ENCODE results near the gene FNDC5.

FNDC5 gene

DNA sequence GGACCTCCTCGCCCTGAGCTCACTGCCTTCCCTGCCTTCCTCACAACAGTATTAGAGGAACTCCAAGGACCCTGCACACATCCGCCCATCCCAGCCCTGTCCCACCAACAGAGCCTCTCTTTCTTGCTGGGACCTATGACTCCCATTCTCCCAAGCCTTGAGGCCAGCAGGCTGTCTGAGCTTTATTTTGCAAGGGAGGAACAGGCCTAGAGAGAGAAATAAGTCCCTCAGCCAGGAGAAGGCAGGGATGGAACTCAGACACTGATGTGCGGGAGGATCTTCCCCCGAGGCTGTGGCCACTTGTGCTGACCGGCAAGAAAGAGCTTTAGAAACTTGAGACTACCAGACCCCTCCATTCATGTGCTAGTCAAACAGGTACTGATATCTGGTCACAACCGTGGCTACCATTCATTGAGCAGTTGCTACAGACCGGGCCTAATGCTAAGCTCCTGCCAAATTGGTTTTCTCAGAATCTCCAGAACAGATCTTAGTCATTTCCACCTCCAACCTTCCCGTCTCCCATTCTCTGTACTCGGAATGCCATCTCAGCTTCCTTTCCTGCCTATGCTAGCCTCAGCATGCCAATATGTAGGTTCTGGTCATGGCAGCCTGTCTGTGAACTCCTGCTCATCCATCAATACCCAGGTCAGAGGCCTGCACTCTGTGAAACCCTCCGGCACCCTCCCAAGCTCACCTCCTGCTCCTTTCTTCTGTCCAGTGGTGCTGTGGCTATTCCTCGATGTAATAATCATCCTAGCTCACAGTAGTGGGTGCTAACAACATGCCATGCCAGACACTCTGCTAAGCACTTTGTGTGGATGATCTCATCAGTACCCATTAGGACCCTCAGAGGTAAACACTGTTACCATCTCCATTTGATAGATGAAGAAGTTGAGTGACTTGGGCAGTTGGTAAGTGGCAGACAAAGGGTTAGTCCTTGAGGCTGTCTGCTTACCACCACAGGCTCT is 26.7 kb upstream of the FNDC5 start:
- no peak for DNase-seq (ENCODE audit: low read depth)

DNA sequence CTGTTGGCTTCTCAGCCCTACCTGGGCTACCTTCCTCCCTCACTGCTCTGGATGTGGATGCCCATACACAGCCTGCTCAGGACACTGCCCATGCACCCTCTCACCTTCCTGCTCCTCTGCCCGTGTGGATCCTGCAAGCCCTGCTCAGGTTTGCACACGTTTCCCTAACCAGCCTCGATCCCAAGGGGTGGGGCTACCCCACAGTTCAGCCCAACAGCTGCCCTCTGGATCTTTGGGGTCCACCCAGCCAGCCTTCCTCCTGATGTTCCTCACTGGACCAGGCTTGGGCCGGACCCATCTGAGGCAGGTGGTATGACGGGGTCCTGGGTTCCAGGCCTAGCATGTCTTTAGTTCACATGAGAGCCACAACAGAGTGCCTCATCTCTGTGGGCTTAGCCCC is 25.7 kb upstream of the FNDC5 start:
- no peak for DNase-seq (ENCODE audit: low read depth)

DNA sequence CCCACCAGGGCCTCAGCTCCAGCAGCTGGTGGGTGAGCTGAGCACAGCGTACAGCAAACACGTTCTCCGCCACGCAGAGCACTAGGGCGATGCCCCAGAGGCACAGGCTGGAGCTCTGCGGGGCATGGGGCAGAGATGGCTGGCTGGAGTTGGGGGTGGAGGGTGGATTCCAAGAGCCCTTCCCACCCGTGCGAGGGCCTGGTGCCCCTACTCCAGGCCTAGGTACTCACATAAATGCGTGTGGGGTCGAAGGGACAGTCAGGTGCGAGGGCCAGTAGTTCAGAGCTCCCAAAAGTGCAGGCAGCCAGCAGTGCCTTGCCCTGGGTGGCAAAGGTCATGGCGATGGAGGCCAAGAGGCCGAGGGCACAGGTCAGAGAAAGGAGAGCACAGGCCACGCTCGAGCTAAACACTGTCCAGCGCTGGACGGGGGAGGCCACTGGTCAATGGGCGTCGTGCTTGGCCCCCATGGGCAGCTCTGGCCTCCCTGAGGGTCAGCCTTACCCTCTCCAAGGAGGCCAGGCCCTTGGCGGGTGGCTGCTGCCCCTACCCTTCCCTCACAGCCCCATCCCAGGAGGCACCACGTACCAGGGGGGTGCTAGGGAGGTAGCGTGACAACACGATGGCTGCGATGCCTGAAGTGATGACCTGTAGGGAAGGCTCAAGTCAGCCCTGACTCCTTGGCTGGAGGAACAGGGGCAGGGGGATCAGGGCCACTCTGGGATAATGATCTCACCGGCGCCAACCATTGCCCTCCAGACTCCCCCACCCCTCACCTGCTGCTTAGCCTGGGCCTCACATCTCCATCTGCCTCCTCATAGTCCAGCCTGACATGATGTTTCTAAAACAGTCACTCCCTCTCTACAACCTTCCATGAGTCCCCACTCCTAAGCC is 24.9 kb upstream of the FNDC5 start:
- DNase-seq (ENCODE audit: low read depth), result no peak

DNA sequence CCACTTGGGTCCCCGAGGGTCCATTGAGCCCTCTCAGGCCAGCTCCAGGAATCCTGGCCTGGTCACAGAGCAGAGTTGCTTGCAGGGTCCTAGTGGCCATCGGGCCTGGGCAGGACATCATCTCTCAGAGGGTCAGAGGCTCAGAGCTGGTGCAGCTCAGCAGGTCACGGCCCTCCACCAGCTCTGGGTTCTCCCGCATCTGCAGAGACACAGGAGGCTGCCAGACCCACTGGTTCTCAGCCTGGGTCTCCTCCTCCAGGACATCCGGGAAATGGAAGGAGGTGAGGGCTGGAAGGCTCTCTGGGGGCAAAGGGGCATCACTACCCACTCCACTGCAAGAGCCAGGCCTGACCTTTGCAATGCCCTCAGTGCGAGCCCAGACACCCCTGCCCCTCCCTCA is 24.0 kb upstream of the FNDC5 start:
- DNase-seq (ENCODE audit: low read depth), result no peak

DNA sequence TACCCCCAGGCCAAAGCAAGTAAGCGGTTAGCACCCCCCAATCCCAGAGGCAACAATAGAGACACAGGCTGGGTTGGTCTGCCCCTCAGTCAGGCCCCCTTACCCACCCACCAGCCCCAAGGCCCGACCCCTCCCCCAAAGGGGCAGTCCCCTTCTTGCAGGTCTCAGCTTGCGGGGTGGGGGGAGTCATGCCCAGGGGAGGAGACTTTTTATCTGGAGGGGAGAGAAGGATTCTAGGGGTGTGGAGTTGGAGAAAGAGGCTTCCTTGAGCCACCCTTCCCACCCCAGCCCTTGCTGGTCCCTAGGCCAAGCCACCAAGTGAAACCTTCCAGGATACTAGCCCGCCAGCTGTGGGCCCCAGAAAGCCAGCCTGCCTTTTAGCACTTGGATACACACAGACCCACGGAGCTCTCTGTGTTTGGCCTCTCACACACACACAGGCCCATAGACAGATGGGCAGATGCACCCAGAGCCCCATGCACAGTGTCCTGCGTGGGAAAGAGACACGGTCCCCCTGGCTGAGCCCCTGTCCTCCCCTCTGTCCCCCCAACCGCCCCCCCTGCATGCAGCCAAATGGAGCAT is 23.4 kb upstream of the FNDC5 start:
- no peak for DNase-seq (ENCODE audit: low read depth)

DNA sequence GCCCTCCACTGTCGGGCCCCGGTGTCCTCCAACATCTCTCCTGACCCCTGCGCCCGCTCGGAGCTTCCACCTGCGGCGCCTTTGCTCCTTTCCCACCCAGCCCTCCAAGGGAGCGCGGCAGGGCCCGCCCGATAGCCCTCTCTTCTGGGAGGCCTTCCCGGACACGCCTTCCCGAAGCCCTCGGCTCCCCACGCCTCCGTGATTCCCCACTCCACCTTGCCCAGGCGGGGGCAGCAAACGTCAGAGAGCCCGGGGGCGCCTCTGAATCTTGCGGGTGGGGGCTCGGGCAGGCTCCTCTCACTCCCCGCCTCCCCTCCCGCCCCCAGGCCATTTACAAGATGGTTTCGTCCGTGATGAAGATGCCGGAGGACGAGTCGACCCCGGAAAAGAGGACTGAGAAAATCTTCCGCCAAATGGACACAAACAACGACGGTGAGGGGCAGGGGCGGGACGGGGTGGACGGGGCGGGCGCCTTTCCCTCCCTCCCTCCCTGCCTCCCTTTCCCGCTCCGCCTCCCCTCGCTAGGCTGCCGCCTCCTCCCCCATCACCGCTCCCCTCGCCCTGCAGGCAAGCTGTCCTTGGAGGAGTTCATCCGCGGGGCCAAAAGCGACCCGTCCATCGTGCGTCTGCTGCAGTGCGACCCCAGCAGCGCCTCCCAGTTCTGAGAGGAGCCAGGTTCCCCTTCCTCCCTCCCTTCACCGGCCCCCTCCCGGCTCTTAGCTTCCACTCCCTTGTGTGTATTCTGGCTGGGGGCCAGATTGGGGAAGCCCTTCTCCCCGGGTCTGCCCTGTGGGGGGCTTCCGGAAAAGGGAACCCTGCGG is 22.7 kb upstream of the FNDC5 start:
- no peak for DNase-seq (ENCODE audit: low read depth)

DNA sequence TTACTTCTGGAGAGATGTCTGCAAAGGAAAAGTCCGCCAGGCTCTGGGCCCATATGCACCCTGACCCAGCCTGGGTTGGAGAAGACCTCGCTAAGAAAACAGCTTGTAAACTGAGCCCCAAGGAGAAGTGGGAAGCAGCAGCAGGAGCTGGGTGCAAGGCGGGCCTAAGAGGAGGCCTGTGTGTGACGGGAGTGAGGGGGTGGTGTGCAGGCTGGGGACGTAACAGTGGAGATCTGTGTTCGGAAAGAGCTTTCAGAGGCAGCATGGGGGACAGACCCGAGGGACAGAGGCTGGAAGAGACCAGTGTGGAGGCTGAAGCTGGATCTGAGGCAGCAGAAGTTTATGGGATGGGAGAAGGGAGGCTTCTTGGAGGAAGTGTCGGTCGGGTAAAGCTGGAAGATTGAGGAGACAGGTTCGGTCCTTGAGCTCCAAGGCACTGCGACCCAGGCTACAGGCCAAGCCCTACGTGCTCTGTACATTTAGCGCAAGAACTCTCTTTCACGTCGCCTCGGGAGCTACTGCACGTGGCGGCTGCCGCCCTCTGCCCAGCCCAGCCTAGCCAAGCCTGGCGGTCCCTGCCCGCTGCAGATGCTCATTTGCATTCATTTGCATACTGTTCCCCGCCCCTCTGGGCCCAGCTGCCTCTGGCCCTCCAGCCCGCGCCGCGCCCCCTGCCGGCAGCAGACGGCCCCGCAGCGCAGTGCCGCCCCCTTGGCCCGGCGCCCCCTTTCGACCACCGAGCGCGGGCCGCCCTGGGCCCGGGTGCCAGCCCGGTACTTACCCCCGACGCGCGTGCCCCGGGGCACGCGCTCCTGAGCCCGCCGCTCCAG is 21.9 kb upstream of the FNDC5 start:
- DNase-seq (ENCODE audit: low read depth), result no peak

DNA sequence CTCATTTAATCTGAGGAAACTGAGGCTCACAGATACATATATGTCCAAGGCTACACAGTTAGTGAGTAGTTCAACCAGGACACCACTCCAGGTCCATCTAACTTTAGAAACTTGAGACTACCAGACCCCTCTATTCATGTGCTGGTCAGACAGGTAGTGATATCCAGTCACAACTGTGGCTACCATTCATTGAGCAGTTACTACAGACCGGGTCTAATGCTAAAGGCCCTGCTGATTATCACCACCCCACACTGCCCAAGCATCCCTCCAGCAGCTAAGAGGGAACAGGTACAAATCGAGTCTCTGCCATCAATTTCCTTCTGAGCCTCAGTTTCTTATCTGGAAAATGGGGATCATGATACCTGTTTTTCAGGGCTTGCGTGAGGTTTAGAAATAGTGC is 20.9 kb upstream of the FNDC5 start:
- no peak for DNase-seq (ENCODE audit: low read depth)

DNA sequence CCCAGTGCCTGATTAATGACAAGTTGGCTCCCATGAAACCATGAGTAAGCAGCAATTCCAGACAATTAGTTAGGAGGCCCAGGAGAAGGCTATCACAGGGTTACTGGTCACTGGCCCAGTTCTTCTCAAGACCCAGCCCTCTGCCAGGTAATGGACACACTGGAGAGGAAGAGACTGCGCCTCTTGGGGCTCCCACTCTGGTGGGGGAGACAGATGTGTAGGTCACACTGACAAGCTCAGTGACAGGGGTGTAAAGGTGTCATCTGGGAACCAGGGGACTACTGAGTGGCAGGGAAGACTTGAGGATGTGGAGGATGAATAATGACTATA is 20.5 kb upstream of the FNDC5 start:
- DNase-seq (ENCODE audit: low read depth), result no peak

DNA sequence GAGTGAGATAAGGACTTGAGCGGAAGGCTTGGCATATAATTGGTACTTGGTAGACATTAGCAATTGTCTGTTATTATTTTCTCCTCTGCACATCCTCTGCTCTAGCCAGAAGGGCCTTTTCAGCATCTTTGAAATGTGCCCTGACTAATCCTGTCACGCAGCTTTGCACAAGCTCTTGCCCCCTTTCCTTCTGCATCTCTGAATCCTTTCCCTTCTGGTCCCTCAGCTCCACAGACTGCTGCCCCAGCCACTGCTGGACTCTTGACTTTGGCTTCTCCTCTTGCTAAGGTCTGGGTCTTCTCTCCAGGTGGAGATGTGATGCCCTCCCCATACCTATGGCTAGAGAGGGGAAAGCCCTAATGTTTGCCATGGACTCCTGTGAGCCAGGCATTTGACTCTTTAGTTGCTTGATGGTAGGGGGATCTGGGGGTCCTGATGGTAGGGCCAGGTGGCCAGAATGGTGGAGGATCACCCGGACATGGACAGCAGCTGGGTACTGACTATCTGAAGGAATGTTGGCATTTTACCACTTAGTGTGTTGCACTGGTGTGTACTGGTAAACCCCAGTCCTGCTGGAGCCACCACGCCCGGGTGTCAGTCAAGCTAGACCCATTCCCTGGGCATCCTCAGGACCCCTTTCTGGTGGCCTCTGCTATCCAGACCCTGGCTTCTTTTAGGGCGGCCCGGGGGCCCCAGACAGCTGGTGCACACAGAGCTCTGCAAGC is 20.0 kb upstream of the FNDC5 start:
- DNase-seq (ENCODE audit: low read depth), result no peak

DNA sequence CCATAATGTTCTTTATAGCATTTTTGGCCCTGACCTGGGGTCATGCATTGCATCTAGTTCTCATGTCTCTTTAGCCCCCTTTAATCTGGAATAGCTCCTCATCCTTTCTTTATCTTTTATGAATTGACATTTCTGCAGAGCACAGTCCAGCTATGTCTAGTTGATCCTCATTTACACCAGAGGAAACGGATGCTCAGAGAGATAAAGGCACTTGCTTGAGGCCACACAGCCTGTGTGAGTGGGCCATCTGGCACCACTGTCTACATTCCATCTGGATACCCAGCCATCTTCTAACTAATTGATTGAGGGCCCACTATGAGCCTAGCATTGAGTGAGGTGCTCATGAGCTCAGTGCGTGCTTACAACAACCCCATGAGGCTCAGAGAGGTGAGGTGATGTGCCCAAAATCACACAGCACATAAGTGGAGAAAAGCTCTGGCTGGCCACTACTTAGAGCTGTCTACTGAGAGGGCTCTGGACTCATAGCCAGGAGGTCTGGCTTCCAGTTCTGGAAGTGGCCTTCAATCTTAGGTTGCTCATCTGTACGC is 19.1 kb upstream of the FNDC5 start:
- DNase-seq (ENCODE audit: low read depth), result no peak

DNA sequence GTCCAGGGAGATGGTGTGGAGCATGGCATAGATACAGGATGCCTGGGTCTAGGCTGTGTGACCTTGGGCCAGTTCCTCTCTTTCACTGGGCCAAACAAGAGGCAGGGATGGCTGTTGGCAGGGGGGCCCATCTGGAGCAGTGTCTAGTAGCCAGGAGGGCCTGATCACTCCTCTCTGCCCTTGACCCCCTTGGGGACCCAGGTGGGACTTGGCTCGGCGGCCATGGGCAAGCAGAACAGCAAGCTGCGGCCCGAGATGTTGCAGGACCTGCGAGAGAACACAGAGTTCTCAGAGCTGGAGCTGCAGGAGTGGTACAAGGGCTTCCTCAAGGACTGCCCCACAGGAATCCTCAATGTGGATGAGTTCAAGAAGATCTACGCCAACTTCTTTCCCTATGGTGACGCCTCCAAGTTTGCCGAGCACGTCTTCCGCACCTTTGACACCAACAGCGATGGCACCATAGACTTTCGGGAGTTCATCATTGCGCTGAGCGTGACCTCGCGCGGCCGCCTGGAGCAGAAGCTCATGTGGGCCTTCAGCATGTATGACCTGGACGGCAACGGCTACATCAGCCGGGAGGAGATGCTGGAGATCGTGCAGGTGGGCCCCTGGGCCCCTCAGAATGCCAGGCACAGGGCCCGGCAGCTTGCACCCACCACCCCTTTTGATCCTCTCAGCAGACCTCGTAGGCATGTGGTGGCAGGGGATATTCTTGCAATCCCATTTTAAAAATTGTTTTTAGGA is 18.1 kb upstream of the FNDC5 start:
- no peak for DNase-seq (ENCODE audit: low read depth)

DNA sequence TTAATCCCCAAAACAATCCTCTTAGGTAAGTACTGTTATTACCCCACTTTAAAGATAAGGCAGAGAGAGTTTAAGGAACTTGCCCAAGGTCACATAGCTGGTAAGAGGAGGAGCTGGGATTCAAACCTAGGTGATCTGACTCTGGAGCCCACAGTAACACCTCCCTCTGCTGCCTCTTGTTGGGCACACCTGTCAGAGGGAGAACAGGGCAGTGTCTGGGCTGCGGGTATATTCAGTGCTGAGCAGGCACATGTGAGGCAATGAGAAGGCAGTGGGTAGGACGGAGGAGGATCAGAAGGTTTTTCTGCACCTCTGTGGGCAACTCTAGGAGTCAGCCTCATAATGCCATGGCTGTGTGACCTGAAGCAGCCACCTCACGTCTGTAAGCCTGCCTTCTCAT is 17.4 kb upstream of the FNDC5 start:
- no peak for DNase-seq (ENCODE audit: low read depth)

DNA sequence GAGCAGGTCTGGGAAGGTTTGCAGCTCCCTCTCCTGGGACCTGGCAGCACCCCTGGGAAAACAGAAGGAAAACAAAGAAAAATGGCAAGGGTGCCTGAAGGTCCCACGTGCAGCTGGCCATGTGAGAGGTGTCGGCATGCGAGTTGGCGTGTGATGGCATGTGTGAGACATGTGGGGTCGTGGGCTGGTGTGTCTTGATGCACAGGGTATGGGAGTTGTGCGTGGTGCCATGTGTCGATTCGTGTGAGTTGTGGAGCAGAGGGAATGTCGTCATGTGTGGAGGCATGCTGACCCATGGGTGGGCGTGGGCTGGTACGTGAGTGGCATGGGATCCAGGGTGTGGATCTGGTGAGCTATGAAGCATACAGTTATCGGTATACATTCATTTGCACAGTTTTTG is 16.9 kb upstream of the FNDC5 start:
- no peak for DNase-seq (ENCODE audit: low read depth)

DNA sequence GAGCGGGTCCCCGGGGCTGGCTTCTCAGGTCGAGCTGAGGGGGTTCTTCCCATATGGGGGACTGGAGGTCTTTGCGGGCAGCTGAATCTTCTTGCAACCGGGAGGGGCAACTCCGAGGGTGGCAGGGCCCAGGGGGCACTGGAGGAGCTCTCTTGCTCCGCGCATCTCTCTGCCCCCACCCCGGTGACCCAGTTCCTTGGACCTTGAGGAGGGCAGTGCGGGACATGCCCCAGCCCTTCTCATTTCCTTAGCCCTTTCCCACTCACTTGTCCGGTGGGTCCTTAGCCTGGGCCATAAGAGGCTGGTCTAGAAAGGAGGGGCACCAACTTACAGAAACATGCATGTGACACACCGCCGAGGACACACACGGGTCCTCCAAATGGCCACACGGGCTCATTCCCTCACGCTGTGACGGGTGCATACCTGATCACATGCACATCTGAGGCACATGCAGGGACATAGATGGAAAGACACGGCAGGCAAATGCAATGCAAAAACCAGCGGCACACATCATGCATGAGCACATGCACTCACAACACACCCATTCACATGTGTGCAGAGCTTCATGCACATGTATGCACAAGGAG is 16.2 kb upstream of the FNDC5 start:
- no peak for DNase-seq (ENCODE audit: low read depth)

DNA sequence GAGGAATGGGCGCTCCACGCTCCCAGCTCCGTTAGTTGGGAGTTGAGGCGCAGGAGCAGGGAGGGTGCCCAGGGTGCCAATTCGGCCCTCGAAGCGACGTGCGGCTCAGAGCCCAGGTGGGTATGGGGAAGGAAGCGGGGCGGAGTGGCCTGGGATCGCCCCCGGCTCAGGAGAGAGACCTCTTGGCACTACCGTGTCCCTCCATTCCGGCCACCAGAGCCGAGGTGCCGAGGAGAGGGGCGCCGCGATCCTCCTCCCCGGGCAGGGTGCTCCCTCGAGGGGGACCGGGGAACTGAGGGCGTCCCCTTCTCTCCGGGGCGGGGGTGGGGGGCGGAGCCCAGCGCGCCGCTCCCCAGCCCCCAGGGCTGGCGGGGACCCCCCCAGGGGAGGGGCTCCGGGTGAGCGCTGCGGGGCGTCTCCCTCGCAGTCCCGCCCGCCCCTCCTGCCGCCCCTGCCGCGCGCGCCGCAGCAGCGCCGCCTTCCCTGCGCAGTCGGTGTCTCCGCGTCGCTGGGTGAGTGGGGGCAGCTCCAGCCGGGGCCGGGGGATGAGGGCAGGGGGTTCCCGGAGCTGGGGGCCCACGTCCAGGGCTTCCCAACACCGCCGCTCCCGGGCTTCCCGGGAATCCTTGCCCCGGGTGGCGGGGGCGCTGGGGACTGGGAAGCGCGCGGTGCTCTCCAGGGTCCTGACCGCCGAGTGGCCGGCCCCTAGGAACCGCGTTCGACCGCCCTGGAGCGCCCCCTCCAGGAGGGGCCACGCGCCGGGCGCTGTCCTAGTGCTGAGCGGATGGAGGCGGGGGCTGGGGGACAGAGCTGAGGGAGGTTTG is 15.5 kb upstream of the FNDC5 start, which contains the start of gene HPCA:
Gene HPCA, plus strand, starts transcription at position 488 of the 824 bp plus-strand sequence. CDS start 2,408 bp downstream, outside the sequence.
- no peak for DNase-seq (ENCODE audit: low read depth)

DNA sequence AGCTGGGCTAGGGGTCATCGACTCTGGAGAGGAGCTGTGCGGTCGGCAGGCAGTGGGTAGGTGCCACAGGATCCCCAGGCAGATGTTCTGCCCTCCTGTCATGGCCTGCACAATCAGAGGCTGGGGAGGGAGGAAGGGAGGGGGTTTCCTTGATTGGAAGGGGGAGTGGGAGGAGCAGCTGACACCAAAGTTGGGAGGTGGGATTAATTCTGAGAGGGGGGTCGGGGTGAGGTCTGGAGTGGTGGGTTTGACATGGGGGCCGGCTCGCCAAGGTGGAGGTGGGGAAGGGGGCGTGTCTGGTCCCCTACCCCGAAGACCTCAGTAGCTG is 14.9 kb upstream of the FNDC5 start:
- no peak for DNase-seq (ENCODE audit: low read depth)

DNA sequence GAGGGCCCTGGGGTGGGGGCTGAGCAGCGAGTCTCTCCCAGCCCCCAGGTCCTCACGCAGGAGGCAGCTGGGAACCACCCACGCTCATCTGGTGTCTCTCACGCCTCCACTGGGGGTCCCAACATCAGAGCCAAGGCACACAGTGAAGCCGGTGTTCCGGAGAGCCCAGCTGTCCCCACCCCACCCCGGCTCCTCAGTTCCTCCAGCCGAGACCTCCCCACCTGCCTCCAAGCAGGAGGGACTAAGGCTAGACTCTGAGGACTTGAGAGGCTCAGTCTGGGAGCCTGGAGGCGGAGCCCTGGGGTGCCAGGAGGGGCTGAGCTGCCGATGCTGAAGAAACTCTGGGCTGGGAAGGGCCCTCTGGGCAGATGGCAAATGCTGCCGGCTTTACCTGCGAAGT is 14.0 kb upstream of the FNDC5 start:
- DNase-seq (ENCODE audit: low read depth), result no peak
